Neural crest cell (in vitro differentiated cells): ENCODE measurements around the gene ACSF3. TPM values are rescaled to one million over a fixed set of nuclear protein-coding genes. Genes with fewer than 3 reads are reported as not detected.

Experiments
- DNase-seq: peaks from one replicate; pipeline ENCODE4 v3.0.0; 2021; ENCODE audit warnings: low read depth, mixed read lengths, low spot score
- H3K27ac Mint-ChIP-seq: one replicate; pipeline ENCODE4 v1.8.0; 2021; ENCODE audit warnings: mild to moderate bottlenecking, mixed read lengths; ENCODE audit not compliant: unreplicated experiment
- H3K27me3 Mint-ChIP-seq: 2 replicates; pipeline ENCODE4 v1.8.0; 2021; ENCODE audit warnings: low read depth, mild to moderate bottlenecking, mixed read lengths
- H3K36me3 Mint-ChIP-seq: 2 replicates; pipeline ENCODE4 v1.8.0; 2021; ENCODE audit warnings: low read depth, mild to moderate bottlenecking, mixed read lengths
- H3K4me1 Mint-ChIP-seq: 2 replicates; pipeline ENCODE4 v1.8.0; 2021; ENCODE audit warnings: mixed read lengths
- H3K4me3 Mint-ChIP-seq: one replicate; pipeline ENCODE4 v1.8.0; 2021; ENCODE audit warnings: mild to moderate bottlenecking, mixed read lengths
- H3K9me3 Mint-ChIP-seq: 2 replicates; pipeline ENCODE4 v1.8.0; 2021; ENCODE audit warnings: mixed read lengths
- CTCF ChIP-seq: fragments of 200-600 bp; sonication (generic); conservative IDR thresholded peaks from 2 replicates; pipeline ENCODE4 v1.5.0; 2021; ENCODE audit warnings: antibody characterized with exemption, mild to moderate bottlenecking
- total RNA-seq: library from RNA; stranded (reverse); gene quantifications from 2 replicates; pipeline ENCODE4 v1.2.1, GENCODE V29; 2021

ACSF3 gene
- total RNA-seq, 1 donor from 2014 or later: 31.0 TPM

- no peak for TF ChIP-seq CTCF
- DNase-seq: no peak
- Mint-ChIP-seq H3K4me3 (no peak overlapping the region), H3K4me1 (peaks cover 8% of the 10 kb centered on the region), H3K27ac (no peak overlapping the region), H3K9me3 (no peaks in the 10 kb centered on the region), H3K27me3 (no peaks in the 10 kb centered on the region), H3K36me3 (no peaks in the 10 kb centered on the region)
Observed at GRCh38 chr16:89114159-89114981, 20.7 kb downstream of the ACSF3 start.

- Mint-ChIP-seq H3K4me3 (no peak overlapping the region), H3K36me3 (no peaks in the 10 kb centered on the region), H3K9me3 (no peaks in the 10 kb centered on the region), H3K4me1 (peaks cover 8% of the 10 kb centered on the region), H3K27me3 (no peaks in the 10 kb centered on the region), H3K27ac (no peak overlapping the region)
- no peak for TF ChIP-seq CTCF
- no peak for DNase-seq
Observed at GRCh38 chr16:89115216-89115861, 21.7 kb downstream of the ACSF3 start.

- Mint-ChIP-seq H3K27me3 (no peaks in the 10 kb centered on the region), H3K36me3 (no peaks in the 10 kb centered on the region), H3K4me3 (no peak overlapping the region), H3K4me1 (peaks cover 8% of the 10 kb centered on the region), H3K9me3 (no peaks in the 10 kb centered on the region), H3K27ac (no peak overlapping the region)
- TF ChIP-seq CTCF: no peak
- no peak for DNase-seq
Observed at GRCh38 chr16:89116341-89117226, 22.9 kb downstream of the ACSF3 start.

- H3K4me3 Mint-ChIP-seq: no peak overlapping the region
- no peak for TF ChIP-seq CTCF
- no peaks in the 10 kb centered on the region for H3K36me3 Mint-ChIP-seq
- H3K4me1 Mint-ChIP-seq: peaks cover 8% of the 10 kb centered on the region
- no peak overlapping the region for H3K27ac Mint-ChIP-seq
- H3K27me3 Mint-ChIP-seq: no peaks in the 10 kb centered on the region
- H3K9me3 Mint-ChIP-seq: no peaks in the 10 kb centered on the region
- DNase-seq: no peak
Observed at GRCh38 chr16:89117227-89117974, 23.7 kb downstream of the ACSF3 start.

- Mint-ChIP-seq H3K27ac (peak overlapping the region; percentile 53), H3K36me3 (no peaks in the 10 kb centered on the region), H3K4me3 (no peak overlapping the region), H3K9me3 (no peaks in the 10 kb centered on the region), H3K4me1 (peaks cover 8% of the 10 kb centered on the region), H3K27me3 (no peaks in the 10 kb centered on the region)
- DNase-seq: no peak
- no peak for TF ChIP-seq CTCF
Observed at GRCh38 chr16:89117975-89118289, 24.3 kb downstream of the ACSF3 start.
